Gastroesophageal sphincter (tissue), 4 donors: ENCODE data around the gene DGKZ. TPM values are rescaled to one million over a fixed set of nuclear protein-coding genes. Genes with fewer than 3 reads are reported as not detected.
"Not testable (repeated sequence)": the region's sequence is repeated elsewhere in the genome, so short reads cannot be mapped to it uniquely, and the experiment has no call there.

Experiments used
- ATAC-seq: fragments of 150-250 bp; one replicate; pipeline ENCODE4 v1.9.1; 2016; ENCODE audit warnings: mild to moderate bottlenecking, moderate library complexity
- H3K27ac ChIP-seq, 4 donors: fragments of 200-600 bp; sonication (generic) in 3 of 4; 1 replicate in 3 of 4; 2 replicates in 1 of 4; pipeline ENCODE4 v1.5.1; 2016 to 2019
- H3K27me3 ChIP-seq: fragments of 200-600 bp; sonication (generic); one replicate; pipeline ENCODE4 v1.5.1; 2019
- H3K36me3 ChIP-seq, 2 donors: fragments of 200-600 bp; sonication (generic); one replicate each; pipeline ENCODE4 v1.5.1; 2019; ENCODE audit warnings: control low read depth in 1 of 2
- H3K4me1 ChIP-seq, 3 donors: fragments of 200-600 bp; sonication (generic); 1 replicate in 2 of 3; 2 replicates in 1 of 3; pipeline ENCODE4 v1.5.1; 2016 to 2019; ENCODE audit warnings: control low read depth in 2 of 3
- H3K4me3 ChIP-seq, 2 donors: fragments of 200-600 bp; sonication (generic); one replicate each; pipeline ENCODE4 v1.5.1; 2019; ENCODE audit warnings: mild to moderate bottlenecking in 1 of 2, moderate library complexity in 1 of 2
- H3K9me3 ChIP-seq, 3 donors: fragments of 200-600 bp; sonication (generic); one replicate each; pipeline ENCODE4 v1.5.1; 2017 to 2019; ENCODE audit warnings: control low read depth in 2 of 3
- EP300 ChIP-seq: sonication (generic); formaldehyde crosslinking; IDR thresholded peaks from one replicate; pipeline ENCODE4 v1.6.1; 2017; ENCODE audit warnings: antibody characterized with exemption, mild to moderate bottlenecking
- POLR2A ChIP-seq, 2 donors: fragments of 450-650 bp; IDR thresholded peaks; one replicate each; pipeline ENCODE4 v1.6.1; 2017; ENCODE audit warnings: antibody characterized with exemption in 2 of 2, mild to moderate bottlenecking in 2 of 2, moderate library complexity in 1 of 2
- POLR2AphosphoS5 ChIP-seq: sonication (generic); formaldehyde crosslinking; IDR thresholded peaks from one replicate; pipeline ENCODE4 v1.6.1; 2017; ENCODE audit warnings: antibody characterized with exemption
- WGBS, 2 donors: methylation state at CpG; one replicate each; pipeline ENCODE4 v1.1.5; 2018; ENCODE audit warnings: low coverage in 1 of 2; 5-methylcytosine and 5-hydroxymethylcytosine counted together
- total RNA-seq, 4 donors: library from RNA; depleted of rRNA; stranded (reverse); fragments of >200 nt; gene quantifications; one replicate each; pipeline ENCODE4 v1.1.0, GENCODE V29; 2016
- TF ChIP-seq, protein P1 (sequence below), 4 experiments: fragments of 200-600 bp in 2 of 4; fragments of 450-650 bp in 2 of 4; sonication (generic) in 1 of 4; IDR thresholded peaks; one replicate each; pipeline ENCODE4 v1.5.1; 2017 to 2019; ENCODE audit warnings: antibody characterized with exemption in 4 of 4, mild to moderate bottlenecking in 2 of 4, moderate library complexity in 2 of 4

DGKZ gene
- total RNA-seq, 4 donors from 2014 or later, result 39.2 to 78.8 (median 46.5) TPM

DNA sequence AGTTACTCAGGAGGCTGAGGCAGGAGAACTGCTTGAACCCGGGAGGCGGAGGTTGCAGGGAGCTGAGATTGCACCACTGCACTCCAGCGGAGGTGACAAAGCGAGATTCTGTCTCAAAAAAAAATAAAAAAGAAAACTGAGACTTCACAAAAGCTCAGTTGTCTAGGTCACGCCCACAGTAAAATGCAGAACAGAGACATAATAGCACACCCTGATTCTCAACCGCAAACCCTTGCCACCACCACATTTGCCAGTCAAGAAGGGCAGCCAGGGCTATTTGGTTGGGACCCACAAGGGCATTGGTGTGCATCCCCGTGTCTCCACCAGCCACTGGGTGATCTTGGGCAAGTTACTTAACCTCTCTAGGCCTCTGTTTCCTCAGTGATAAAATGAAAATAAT, 44.4 kb upstream of the DGKZ start:
- H3K4me1 ChIP-seq, result peaks cover 0 to 8% (median 0%) of the 10 kb centered on the region in 3 donors
- no peak overlapping the region for H3K27ac ChIP-seq
- no peaks in the 10 kb centered on the region for H3K27me3 ChIP-seq
- ATAC-seq, result no peak
- no peaks in the 10 kb centered on the region for H3K36me3 ChIP-seq
- no peaks in the 10 kb centered on the region for H3K9me3 ChIP-seq
- TF ChIP-seq POLR2A (IDR thresholded peaks at IDR 0.05), result no peak
- TF ChIP-seq, protein P1, sequence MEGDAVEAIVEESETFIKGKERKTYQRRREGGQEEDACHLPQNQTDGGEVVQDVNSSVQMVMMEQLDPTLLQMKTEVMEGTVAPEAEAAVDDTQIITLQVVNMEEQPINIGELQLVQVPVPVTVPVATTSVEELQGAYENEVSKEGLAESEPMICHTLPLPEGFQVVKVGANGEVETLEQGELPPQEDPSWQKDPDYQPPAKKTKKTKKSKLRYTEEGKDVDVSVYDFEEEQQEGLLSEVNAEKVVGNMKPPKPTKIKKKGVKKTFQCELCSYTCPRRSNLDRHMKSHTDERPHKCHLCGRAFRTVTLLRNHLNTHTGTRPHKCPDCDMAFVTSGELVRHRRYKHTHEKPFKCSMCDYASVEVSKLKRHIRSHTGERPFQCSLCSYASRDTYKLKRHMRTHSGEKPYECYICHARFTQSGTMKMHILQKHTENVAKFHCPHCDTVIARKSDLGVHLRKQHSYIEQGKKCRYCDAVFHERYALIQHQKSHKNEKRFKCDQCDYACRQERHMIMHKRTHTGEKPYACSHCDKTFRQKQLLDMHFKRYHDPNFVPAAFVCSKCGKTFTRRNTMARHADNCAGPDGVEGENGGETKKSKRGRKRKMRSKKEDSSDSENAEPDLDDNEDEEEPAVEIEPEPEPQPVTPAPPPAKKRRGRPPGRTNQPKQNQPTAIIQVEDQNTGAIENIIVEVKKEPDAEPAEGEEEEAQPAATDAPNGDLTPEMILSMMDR (IDR thresholded peaks at IDR 0.05), result no peak
- no peak for TF ChIP-seq EP300
- no peak for TF ChIP-seq POLR2AphosphoS5
- H3K4me3 ChIP-seq, result no peak overlapping the region
- 80 to 85% methylated on average over 3 to 5 of the region's 7 CpGs for WGBS, 2 donors

DNA sequence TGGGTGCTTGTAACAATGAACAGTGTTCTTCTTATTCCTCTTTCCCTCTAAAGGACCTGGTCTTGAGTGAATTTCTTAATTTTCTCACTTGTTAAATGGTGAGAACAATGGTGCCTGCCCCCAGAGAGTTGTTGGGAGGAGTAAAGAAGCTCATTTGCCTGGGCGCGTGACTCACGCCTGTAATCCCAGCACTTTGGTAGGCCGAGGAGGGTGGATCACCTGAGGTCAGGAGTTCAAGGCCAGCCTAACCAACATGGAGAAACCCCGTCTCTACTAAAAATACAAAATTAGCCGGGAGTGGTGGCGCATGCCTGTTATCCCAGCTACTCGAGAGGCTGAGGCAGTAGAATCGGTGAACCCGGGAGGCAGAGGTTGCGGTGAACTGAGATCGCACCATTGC, 43.2 kb upstream of the DGKZ start:
- ATAC-seq, result not testable (repeated sequence)

DNA sequence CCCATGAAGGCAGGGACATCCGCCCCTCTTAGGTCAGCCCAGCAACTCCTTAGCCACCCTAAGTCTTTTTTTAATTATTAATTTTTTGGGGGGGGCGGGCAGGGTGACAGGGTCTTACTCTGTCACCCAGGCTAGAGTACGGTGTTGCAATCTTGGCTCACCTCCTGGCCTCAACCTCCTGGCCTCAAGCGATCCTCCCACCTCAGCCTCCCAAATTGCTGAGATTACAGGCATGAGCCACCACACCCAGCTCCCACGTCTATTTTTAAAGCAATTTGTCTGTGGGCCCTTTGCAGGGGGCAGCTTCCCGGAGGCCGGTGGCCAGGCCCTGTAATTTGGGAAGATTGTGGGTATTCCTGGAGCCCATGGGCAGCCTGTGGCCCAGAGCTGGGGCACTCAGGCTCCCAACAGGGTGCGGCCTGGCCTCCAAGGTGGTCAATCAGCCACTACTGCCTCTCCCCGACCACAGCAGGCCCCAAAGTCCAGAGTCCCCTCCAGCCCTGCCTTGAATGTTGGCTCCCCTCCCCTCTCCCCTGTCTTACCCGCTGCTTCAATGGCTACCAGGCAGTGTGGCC, 42.6 kb upstream of the DGKZ start:
- H3K36me3 ChIP-seq, result no peaks in the 10 kb centered on the region
- H3K9me3 ChIP-seq, result no peaks in the 10 kb centered on the region
- TF ChIP-seq POLR2A (IDR thresholded peaks at IDR 0.05) (no peak), POLR2AphosphoS5 (no peak), EP300 (no peak)
- TF ChIP-seq, protein P1 (IDR thresholded peaks at IDR 0.05), result no peak
- H3K27ac ChIP-seq, result no peak overlapping the region
- H3K27me3 ChIP-seq, result no peaks in the 10 kb centered on the region
- H3K4me1 ChIP-seq, result peaks cover 0 to 10% (median 0%) of the 10 kb centered on the region in 3 donors
- no peak overlapping the region for H3K4me3 ChIP-seq
- ATAC-seq, result no peak
- WGBS, 2 donors, result 93 to 100% methylated on average over 2 to 4 of the region's 10 CpGs

More for the DNA sequence above, 43.2 kb upstream of the DGKZ start:
- H3K4me1 ChIP-seq, result peaks cover 0 to 16% (median 0%) of the 10 kb centered on the region in 3 donors
- not testable (repeated sequence) for H3K4me3 ChIP-seq, H3K27me3 ChIP-seq, H3K27ac ChIP-seq, H3K9me3 ChIP-seq, H3K36me3 ChIP-seq
- WGBS, 2 donors, result 82% methylated on average over 12 of the region's 12 CpGs; no CpG with 5 or more reads in 1 of the 2 donors

DNA sequence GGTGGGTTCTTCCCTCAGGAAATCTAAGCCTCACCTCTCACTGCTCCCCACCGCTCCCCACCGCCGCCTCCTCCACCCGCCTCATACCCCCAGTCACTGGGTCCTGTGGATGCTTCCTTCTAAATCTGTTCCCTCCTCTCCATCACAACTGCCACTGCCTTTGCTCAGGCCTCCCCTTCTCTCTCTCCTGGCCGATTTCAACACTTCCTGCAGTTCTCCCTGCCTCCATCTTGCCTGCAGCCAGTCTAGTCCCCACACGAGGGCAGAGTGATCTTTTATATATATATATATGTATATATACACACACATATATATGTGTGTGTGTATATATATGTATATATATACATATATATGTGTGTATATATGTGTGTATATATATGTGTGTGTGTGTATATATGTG, 42.0 kb upstream of the DGKZ start:
- H3K4me3 ChIP-seq, result no peak overlapping the region
- peaks cover 0 to 8% (median 0%) of the 10 kb centered on the region in 3 donors for H3K4me1 ChIP-seq
- TF ChIP-seq EP300, result no peak
- TF ChIP-seq, protein P1 (IDR thresholded peaks at IDR 0.05), result no peak
- TF ChIP-seq POLR2A (IDR thresholded peaks at IDR 0.05), result no peak
- ATAC-seq, result no peak
- WGBS, 2 donors, result 16 to 17% methylated on average over 1 to 2 of the region's 6 CpGs
- no peak overlapping the region for H3K27ac ChIP-seq
- no peaks in the 10 kb centered on the region for H3K27me3 ChIP-seq
- H3K9me3 ChIP-seq, result no peaks in the 10 kb centered on the region
- no peaks in the 10 kb centered on the region for H3K36me3 ChIP-seq

DNA sequence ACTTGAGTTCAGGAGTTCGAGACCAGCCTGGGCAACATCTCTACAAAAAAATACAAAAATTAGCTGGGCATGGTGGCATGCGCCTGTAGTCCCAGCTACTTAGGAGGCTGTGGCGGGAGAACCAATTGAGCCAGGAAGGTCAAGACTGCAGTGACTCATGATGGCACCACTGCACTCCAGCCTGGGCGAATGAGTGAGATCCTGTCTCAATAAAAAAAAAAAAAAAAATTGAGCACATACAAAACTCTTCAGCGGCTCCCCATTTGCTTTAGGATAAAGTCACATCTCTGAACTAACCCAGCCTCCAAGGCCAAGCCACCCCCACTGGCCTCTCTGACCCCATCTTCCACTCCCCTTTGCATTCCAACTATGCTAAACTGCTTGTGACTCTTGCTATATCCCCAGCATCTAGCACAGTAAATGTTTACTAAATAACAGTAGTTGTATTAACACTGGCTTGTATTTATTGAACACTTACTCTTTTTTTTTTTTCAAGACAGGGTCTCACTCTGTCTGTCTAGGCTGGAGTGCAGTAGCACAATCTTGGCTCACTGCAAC, 40.9 kb upstream of the DGKZ start:
- Histone ChIP-seq H3K27ac (no peak overlapping the region), H3K4me1 (peaks cover 0 to 8% (median 0%) of the 10 kb centered on the region in 3 donors), H3K9me3 (no peaks in the 10 kb centered on the region), H3K36me3 (no peaks in the 10 kb centered on the region), H3K4me3 (no peak overlapping the region), H3K27me3 (no peaks in the 10 kb centered on the region)
- WGBS, 2 donors, result 71 to 72% methylated on average over 2 to 5 of the region's 5 CpGs
- TF ChIP-seq, protein P1 (IDR thresholded peaks at IDR 0.05), result no peak
- TF ChIP-seq POLR2AphosphoS5 (no peak), POLR2A (IDR thresholded peaks at IDR 0.05) (no peak), EP300 (no peak)
- ATAC-seq, result no peak
